HG02884 (cell line): ENCODE results near the gene SLC9A8.
"Not testable (repeated sequence)": the region's sequence is repeated elsewhere in the genome, so short reads cannot be mapped to it uniquely, and the experiment has no call there.

Experiments used
- ATAC-seq: cut with Tn5 transposase; IDR thresholded peaks from one replicate; pipeline ENCODE4 v1.9.1; 2021; ENCODE audit warnings: mild to moderate bottlenecking, moderate library complexity; ENCODE audit not compliant: unreplicated experiment

SLC9A8 gene

DNA sequence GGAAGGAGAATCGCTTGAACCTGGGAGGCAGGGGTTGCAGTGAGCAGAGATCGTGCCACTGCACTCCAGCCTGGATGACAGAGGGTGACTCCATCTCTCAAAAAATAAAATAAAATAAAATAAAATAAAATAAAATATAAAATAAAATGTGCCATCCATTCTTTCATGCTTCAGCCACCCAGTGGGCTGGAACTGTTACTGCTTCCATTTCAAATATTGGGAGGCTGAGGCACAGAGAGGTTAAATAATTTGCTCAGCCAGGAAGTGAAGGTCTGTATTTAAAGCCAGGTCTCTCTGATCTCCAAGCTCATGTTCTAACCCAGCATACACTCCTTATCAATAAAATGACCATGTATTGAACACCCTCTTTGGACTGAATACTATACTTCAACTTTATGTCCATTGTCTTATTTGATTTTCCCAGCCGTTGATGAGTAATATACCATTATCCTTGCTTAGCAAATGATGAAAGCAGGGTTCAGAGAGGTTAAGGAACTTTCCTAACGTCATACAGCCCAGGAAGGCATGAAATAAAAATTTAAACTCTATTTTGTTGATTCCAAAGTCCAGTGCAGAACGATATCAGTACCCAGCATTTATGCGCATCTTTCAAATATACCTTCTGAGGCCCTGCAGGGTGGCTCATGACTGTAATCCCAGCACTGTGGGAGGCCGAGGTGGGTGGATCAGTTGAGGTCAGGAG is 25.8 kb upstream of the SLC9A8 start:
- no peak for ATAC-seq

DNA sequence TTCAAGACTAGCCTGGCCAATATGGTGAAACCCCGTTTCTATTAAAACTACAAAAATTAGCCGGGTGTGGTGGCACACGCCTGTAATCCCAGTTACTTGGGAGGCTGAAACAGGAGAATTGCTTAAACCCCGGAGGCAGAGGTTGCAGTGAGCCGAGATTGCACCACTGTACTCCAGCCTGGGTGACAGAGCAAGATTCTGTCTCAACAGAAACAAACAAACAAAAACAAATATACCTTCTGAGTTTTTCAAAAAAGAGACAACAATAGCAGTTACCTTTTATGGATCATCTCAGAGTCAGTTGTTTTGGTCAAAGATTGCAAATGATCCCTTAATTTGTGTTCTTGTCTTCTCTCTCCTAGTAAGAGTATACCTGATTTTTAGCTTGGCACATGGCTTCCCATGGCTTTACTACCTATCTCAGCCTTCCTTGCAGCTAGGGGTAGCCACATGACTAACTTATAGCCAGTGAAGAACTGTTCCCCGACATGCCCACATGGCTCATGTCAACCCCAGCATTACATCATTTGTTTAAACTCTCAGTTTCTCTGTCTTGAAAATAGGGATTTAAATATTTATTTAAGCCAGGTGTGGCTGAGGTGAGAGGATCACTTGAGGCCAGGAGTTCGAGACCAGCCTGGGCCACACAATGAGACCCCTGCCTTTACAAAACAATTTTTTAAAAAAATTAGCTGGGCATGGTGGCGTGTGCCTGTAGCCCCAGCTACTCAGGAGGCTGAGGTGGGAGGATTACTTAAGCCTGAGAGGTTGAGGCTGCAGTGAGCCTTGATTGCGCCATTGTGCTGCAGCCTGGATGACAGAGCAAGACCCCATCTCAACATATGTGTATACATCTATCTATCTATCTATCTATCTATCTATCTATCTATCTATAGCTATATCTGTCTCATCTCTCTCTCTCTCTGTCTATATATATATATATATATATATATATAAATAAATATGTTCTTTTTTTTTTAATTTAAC is 25.0 kb upstream of the SLC9A8 start:
- no peak for ATAC-seq

DNA sequence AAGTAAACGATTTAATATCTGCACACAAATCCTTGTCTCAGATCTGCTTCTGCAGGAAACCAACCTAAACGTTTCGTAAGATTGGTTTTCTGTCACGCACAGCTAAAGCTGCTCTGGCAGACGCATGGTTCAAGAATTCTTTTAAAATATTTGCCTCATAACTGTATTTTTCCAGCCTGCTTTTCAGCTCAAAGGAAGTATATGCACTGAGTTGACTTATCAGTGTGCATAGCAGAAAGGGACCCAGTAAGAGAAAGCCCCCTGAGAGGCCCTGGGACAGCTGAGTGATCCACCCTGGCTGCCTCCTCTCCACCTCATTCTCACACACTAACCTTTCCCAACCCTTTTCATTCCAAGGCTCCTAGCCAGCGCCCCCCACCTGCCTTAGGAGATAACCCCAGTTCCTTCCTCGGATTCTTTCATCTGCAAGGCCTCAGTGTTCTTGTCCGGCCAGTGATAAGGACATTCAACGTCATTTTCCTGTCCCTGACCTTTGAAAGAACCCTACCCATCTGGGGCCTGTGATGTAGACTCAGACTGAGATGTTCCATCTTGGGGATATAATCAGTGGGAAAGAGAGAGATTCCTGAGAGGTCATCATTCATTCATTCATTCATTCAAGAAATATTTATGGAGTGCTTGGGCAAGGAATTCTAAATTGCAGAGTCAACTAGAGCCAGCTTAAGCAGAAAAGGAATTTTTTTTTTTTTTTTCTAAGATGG is 22.4 kb upstream of the SLC9A8 start:
- ATAC-seq = no peak

DNA sequence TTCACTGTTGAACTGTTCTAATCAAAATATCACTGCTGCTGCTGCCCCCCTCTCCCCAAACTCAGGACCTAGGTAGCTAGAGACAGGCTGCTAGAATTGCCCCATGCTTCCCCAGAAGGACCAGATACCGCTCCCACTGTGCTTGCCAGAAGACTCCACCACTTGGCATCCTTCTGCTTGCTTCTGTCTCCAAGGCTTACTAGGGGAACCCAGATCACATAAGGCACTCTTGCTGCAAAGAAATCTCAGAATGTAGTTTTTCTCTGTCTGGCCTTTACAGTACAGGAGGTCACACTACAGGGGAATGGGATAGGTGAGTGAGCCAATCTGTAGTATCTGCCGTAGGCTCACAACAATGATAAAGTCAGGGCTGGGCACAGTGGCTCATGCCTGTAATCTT is 21.5 kb upstream of the SLC9A8 start:
- ATAC-seq = no peak

DNA sequence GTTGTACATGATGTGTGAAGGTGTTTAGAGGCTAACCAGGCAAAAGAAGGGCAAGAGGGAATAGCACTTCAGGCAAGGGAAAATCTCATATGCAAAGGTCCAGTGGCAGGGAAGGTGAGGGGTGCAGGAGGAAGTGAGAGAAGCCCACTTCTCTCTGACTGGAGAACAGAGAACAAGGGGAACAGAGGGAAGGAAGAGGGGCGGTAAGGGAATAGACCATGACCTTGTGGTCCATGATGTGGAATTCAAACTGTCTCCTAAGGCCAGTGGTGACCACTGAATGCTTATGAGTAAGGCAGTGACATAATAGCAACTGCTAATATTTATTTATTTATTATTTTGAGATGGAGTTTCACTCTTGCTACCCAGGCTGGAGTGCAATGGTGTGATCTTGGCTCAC is 20.6 kb upstream of the SLC9A8 start:
- no peak for ATAC-seq

DNA sequence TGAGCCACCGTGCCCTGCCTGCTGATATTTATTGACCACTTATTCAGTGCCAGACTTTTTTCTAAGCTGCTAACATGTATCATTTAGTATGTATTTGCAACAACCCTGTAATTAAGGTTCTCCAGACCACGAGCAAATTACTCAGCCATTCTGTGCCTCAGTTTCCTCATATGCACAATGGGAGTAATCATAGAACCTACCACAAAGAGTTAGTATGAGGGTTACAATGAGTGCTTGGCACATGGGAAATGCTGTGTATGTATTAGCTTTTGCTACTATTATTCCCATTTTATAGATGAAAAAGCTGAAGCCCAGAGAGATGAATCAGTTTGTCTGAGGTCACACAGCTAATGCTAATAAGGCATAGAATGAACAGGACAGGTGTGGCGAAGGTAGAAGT is 20.0 kb upstream of the SLC9A8 start:
- no peak for ATAC-seq

DNA sequence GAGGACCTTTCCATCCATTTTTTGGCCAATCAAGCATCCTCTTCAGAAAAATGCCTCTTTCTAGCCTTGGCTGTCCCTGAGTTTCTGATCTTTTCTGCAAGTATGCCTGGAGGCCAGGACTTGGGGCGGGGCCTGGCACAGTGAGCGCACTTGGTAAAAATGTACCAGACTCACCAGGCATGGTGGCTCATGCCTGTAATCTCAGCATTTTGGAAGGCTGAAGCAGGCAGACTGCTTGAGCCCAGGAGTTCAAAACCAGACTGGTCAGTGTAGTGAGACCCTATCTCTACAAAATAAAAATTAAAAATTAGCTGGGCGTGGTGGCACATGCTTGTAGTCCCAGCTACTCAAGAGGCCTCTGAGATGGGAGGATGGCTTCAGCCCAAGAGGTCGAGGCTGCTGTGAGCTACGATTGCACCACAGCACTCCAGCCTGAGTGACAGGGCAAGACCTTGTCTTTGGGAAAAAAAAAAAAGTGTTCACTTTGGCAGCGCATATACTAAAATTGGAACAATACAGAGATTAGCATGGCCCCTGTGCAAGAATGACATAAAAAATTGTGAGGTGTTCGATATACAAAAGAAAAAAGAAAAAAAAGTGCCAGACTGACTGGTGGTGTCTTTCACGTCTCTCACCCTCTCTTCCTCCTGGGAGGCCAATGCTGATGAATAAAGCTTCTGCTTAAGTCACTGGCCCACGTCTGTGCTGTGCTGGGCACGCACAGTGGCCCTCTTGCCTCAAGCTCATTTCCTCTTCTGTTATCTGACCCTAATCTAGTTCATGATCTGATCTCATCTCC is 18.1 kb upstream of the SLC9A8 start:
- no peak for ATAC-seq

DNA sequence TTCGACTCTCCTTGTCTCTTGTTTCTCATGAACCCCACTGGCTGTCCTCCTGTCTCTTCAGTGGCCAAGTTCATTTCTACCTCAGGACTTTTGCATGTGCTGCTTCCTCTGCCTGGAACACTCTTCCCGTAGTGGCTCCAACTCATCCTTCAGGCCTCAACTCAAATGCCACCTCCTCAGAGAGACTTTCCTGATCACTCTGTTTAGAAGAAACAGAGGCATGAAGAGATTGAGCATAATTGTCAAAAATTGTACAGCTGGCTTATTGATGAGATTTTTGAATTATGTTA is 17.5 kb upstream of the SLC9A8 start:
- ATAC-seq = no peak

DNA sequence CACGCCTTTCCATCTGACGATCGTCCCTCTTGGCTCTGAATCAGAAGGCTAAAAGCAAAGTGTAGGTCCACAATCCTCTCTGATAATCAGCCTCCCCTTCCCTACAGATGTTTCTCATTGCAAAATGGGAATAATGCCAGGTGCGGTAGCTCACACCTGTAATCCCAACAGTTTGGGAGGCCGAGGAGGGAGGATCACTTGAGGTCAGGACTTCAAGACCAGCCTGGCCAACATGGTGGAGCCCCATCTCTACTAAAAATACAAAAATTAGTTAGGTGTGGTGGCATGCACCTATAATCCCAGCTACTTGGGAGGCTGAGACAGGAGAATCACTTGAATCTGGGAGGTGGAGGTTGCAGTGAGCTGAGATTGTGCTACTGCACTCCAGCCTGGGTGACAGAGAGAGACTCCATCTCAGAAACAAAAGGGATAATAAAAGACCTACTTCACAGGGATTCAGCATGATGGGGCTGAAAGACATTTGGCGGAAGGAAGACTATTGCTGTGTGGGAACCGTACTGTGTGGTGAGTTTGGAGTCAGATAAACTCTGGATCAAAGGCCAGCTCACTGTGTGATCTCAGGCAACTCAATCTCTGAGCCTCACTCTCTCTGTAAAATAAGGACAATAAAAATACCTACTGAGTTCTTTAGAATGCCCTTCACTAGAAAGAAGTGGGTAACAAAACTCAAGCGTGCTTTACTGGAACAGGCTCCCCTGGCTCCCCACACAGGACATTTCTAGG is 15.9 kb upstream of the SLC9A8 start:
- ATAC-seq = no peak

DNA sequence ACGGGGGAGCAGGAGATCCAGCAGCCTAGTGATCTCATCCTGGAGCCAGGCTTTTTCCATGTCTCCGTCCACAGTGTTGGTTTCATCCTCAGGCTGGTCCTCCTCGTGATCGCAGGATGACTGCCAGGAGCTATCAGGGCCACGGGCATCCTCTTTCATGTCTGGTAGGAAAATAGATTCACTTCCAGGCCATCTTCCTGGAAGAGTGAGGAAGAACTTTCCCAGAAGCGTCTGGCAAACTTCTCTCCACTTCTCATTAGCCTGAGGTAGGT is 15.3 kb upstream of the SLC9A8 start:
- ATAC-seq = no peak

DNA sequence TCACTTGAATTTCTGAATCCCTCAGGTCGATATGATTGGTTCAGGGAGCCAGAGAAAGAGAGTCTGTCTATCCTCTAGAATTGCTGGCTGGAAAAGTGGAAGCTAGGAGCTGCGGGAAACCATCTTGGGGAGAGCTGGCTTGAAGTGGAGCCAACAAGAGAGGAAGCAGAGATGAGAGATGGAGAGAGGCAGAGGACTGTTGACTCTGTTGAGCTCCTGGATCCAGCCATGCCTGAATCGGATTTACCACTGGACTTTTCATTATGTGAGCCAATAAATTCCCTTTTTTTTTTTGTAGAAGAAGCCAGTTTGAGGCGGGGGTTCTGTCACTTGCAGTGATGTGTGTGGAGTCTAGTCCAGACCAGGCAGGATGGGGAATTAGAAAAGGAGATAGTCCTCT is 13.9 kb upstream of the SLC9A8 start:
- no peak for ATAC-seq

DNA sequence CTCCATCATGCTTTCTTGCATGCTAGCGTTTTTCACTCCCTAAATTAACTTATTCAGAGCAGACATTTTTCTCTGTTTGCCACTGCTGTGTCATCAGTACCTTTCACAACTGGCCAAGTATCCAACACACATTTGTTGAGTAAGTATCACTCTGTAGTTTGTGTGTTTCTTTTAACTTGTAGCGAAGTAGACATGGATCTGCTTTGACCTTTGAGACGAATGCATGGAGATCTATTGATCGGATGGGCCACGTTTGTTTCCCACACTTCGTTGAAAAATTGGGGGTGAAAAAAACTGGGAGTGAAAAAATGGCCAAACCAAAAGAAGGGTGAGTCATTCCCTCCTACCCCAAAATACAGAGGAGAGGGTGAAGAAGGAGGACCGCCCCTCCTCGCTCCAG is 12.9 kb upstream of the SLC9A8 start:
- no peak for ATAC-seq

DNA sequence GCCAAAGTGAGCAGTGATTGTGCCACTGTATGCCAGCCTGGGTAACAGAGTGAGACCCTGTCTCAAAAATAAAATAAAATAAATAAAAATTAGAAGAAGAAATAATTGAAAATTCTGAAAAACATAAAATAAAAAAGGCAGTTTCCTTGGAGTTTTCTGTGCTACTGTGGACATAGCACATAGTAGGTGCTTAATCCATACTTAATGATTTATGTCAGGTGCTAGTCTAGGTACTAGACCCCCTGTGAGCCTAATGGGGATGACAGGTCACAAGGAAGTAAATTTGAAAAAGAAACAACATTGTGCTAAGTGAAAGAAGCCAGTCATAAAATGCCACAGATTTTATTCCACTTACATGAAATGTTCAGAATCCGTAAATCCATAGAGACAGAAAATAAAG is 9.2 kb upstream of the SLC9A8 start:
- ATAC-seq = no peak

DNA sequence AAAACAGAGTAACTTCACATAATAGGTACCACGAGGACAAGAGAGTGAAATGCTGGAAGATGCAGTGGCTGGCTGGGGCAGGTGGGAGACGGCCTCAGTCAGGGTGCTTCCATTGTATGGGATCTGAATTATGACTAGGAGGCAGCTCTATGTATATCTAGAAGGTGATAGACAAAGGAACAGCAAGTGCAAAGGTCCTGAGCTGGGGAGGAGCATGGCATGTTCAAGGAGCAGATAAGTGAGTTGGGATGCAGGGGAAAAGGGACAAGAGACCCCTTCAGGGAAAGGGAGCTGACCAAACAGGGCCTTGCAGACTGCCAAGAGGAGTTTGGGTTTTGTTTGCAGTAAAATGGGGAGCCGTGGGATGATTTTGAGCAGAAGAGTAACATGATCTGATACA is 8.3 kb upstream of the SLC9A8 start:
- no peak for ATAC-seq

DNA sequence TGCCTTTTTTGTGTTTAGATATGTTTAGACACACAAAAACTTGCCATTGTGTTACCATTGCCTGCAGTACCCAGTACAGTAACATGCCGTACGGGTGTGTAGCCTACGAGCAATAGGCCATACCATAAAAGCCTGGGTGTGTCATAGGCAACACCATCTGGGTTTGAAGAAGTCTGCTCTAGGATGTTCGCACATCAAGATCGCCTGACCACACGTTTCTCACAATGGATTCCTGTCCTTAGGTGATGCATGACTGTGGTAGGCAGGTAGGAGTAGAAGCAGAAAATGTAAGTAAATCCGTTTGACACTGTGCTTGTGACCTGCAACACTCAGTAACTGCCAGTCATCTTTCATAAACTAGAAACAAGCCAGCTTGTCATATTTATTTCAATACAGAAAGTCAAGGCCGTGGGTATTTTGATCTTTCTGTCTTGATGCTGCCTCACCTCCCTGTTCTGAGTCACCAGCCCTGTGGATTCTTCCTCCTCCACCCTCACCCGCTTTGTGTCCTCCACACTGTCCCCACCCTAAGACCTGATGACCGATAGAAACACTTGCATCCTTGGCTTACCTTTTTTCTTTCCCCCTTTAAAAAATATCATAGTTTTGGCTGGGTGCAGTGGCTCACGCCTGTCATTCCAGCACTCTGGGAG is 7.3 kb upstream of the SLC9A8 start:
- ATAC-seq = not testable (repeated sequence)

DNA sequence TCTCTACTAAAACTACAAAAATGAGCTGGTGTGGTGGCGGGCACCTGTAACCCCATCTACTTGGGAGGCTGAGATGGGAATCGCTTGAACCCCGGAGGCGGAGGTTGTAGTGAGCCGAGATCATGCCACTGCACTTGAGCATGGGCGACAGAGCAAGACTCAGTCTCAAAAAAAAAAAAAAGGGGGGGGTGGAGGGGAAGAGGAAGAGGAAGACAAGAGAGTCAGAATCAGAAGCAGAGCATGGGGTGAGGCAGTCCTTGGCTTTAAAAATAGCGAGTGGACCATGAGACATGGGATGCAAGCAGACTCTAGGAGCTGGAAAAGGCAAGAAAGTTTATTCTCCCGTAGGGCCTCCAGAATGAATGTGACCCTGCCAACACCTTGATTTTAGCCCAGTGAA is 3.9 kb upstream of the SLC9A8 start:
- no peak for ATAC-seq

DNA sequence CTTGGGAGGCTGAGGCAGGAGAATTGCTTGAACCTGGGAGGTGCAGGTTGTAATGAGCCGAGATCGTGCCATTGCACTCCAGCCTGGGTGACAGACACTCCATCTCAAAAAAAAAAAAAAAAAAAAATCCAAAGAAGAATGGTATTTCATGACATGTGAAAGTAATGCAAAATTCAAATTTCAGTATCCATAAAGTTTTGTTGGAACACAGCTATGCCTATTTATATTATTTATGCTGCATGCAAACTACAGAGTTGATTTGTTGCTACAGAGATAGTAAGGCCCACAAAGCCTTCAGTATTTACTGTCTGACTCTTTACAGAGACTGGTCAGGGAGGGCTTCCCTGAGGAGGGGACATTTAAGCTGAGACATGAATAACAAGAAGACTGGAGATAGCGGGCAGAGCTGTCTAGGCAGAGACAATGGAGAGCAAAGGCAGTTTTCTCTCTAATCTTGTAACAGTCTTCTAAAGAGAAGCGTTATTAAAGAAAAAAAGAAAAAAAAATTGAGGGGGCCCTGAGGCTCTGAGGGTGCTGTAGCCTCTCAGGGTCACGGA is 2.7 kb upstream of the SLC9A8 start:
- ATAC-seq = no peak

DNA sequence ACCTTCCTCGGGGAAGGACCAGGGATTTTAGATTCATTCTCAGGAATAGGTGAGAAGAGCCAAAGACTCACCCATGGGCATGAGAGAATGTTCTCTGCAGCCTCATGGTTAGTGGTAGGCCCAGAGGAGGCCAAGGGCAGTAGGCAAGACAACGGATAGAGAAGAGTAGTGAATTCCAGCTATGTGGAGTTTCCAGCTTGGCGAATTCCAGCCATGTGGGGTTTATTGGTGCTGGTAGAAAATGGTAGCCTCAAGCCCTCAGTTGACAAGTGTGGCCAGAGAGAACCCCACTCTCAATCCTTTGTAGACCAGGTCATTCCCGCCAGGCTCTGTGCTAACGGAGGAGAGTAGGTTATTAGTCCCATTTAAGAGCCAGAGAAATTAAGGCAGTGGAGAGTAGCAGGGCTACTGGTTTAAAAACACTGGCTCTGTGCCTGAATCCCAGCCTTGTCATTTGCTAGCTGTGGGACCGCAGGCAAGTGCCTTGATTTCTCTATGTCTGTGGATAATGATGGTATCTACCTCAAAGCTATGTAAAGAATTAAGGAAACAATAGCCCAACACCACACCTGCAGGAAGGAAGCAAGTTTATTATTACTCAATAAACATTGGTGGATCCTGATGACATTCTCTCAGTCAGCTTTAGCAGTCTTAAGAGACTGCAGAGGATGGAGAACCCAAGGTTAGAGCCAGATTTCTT is 2.0 kb upstream of the SLC9A8 start:
- ATAC-seq = no peak

DNA sequence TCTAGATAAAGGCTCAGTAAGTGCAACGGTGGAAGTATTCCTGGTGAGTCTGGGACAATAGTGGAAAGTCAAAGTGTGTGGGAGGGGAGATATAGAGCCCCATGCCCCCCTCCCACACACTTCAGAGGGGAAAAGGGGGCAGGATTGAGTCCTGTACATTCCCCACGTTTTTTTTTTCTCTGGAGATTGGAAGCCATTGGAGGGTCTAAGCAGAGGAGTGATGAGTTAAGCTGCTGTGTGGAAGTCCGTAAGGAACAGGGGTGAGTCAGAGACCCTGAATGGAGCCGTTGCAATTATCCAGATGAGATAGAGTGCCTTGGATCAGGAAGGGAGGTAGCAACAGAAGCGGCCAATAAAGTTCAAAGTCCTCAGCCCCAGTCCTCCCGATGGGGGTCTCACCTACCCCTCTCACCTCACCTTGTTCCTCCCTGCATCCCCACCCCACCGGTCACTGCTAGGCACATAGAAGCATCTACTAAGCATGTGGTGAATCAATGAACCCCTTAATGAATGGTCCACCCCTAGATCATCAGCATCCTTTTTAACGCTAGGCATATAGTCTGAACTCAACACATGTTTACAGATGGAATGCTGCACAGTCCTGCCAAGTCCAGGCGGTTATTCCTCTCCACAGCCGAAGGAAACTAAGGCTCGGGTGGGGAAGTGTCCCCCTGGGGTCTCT is 662 bp upstream of the SLC9A8 start:
- no peak for ATAC-seq
